ENCODE measurements around the gene ADCY4. TPM values are rescaled to one million over a fixed set of nuclear protein-coding genes. Genes with fewer than 3 reads are reported as not detected.

The ADCY4 gene
- total and polyA plus RNA-seq, 2 experiments from 2014 or later, result 0.22 to 0.38 TPM

DNA sequence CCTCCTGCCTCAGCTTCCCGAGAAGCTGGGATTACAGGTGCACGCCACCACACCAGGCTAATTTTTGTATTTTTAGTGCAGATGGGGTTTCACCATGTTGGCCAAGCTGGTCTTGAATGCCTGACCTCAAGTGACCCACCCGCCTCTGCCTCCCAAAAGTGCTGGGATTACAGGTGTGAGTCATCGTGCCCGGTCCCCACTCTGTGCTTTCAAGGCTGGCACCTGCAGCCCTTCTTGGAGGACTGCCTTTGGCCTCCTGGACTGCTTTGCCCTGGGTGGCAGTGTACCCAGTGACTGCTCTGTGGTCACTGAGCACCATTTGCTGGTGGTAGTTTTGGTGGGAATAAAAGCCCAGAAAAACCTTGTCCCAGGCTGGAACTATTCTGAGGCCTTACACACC is 47.9 kb downstream of the ADCY4 start:
- no peak for DNase-seq
- no peak overlapping the region for H3K4me3 ChIP-seq
- no peak overlapping the region for H3K27ac ChIP-seq
- H4K20me1 ChIP-seq (ENCODE audit: insufficient read depth), result no peaks in the 10 kb centered on the region
- no peak overlapping the region for H3K9ac ChIP-seq
- no peaks in the 10 kb centered on the region for H3K36me3 ChIP-seq (ENCODE audit: low read depth)
- 97 to 100% methylated on average over 5 of the region's 5 CpGs for WGBS, 2 experiments (ENCODE audit: low coverage in 1 of 2, low lambda C conversion rate in 2 of 2, missing lambda C conversion rate in 2 of 2)
- in situ Hi-C loops (cut with MboI), result no loop called here
- H3K9me2 ChIP-seq (ENCODE audit: insufficient read depth), result no peaks in the 10 kb centered on the region
- H3K4me1 ChIP-seq (ENCODE audit: insufficient read depth), result no peaks in the 10 kb centered on the region
- no peaks in the 10 kb centered on the region for H3K9me3 ChIP-seq (ENCODE audit: low read depth)
- TF ChIP-seq EZH2phosphoT487 (IDR thresholded peaks at IDR 0.05; ENCODE audit: insufficient read depth, low read depth) (no peak), EZH2 (IDR thresholded peaks at IDR 0.05; ENCODE audit: insufficient read depth, poor library complexity, severe bottlenecking) (no peak)
- H2AFZ ChIP-seq, result no peak overlapping the region
- H3K79me2 ChIP-seq (ENCODE audit: insufficient read depth), result no peaks in the 10 kb centered on the region
- no peaks in the 10 kb centered on the region for H3K27me3 ChIP-seq (replicated peaks; ENCODE audit: insufficient read depth)
- no peaks in the 10 kb centered on the region for H3F3A ChIP-seq (ENCODE audit: insufficient read depth)
- no peak overlapping the region for H3K4me2 ChIP-seq (ENCODE audit: unreplicated experiment)

DNA sequence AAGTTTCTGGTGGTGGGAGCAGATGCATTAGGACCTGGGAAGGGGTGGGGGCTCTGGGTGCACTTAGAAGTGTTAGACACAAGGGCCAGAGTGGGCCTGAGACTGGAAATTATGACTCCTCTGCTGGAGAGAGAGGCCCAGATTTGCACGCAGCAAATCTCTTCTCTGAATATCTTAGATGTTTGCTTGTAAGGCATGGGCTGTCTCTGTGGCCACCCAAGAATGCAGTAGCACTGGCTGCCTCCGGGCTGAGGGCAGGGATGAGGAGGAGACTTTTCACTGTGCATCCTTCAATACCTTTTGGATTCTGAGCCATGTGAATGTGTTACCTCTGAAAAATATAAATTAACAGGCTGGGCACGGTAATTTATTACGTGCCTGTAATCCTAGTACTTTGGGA is 49.5 kb downstream of the ADCY4 start:
- Histone ChIP-seq H3K79me2 (ENCODE audit: insufficient read depth) (no peaks in the 10 kb centered on the region), H3K4me2 (ENCODE audit: unreplicated experiment) (no peak overlapping the region), H3K36me3 (ENCODE audit: low read depth) (no peaks in the 10 kb centered on the region), H3K9me3 (ENCODE audit: low read depth) (no peaks in the 10 kb centered on the region), H3K9me2 (ENCODE audit: insufficient read depth) (no peaks in the 10 kb centered on the region), H3K27ac (no peak overlapping the region), H3F3A (ENCODE audit: insufficient read depth) (no peaks in the 10 kb centered on the region), H3K27me3 (replicated peaks; ENCODE audit: insufficient read depth) (no peaks in the 10 kb centered on the region), H4K20me1 (ENCODE audit: insufficient read depth) (no peaks in the 10 kb centered on the region), H2AFZ (no peak overlapping the region), H3K4me1 (ENCODE audit: insufficient read depth) (peaks cover 7% of the 10 kb centered on the region; the same call in 1 of the 2 replicates), H3K4me3 (no peak overlapping the region), H3K9ac (no peak overlapping the region)
- 33 to 42% methylated on average over 4 of the region's 4 CpGs for WGBS, 2 experiments (ENCODE audit: low coverage in 1 of 2, low lambda C conversion rate in 2 of 2, missing lambda C conversion rate in 2 of 2)
- DNase-seq, result peak; percentile 45
- in situ Hi-C loops (cut with MboI), result no loop called here
- TF ChIP-seq EZH2 (IDR thresholded peaks at IDR 0.05; ENCODE audit: insufficient read depth, poor library complexity, severe bottlenecking) (no peak), EZH2phosphoT487 (IDR thresholded peaks at IDR 0.05; ENCODE audit: insufficient read depth, low read depth) (no peak)

DNA sequence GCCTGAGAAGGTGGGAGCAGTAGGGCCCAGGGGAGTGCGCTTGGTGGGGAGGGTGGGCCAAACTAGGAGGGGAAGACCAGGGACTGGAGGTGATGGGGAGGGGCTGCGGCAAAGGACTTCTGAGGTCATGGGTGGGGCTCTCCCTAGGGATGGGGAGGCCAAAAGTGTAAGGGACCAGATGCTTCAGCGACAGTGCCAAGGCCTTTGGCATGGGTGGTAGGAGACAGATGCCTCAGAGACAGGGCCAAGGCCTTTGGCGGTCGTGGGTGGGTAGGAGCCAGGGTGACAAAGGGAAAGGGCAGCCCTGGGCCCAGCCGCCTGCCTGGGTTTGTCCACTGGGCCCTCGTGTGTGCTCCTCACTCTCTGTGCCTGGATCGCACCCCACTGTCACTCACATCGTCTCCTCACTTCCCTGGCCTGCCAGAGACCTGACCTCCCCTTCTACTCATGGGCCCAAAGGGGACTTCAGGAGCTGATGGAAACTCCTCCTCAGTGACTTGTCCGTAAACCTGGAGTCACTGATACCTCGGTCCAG is 50.3 kb downstream of the ADCY4 start:
- 40 to 41% methylated on average over 9 to 11 of the region's 11 CpGs for WGBS, 2 experiments (ENCODE audit: low coverage in 1 of 2, low lambda C conversion rate in 2 of 2, missing lambda C conversion rate in 2 of 2)
- no peak overlapping the region for H3K9ac ChIP-seq
- in situ Hi-C loops (cut with MboI), result no loop called here
- H3K27me3 ChIP-seq (replicated peaks; ENCODE audit: insufficient read depth), result no peaks in the 10 kb centered on the region
- DNase-seq, result no peak
- no peaks in the 10 kb centered on the region for H3K36me3 ChIP-seq (ENCODE audit: low read depth)
- H3K27ac ChIP-seq, result no peak overlapping the region
- H3K4me1 ChIP-seq (ENCODE audit: insufficient read depth), result peaks cover 7% of the 10 kb centered on the region; the same call in 1 of the 2 replicates
- H3K9me2 ChIP-seq (ENCODE audit: insufficient read depth), result no peaks in the 10 kb centered on the region
- TF ChIP-seq EZH2phosphoT487 (IDR thresholded peaks at IDR 0.05; ENCODE audit: insufficient read depth, low read depth) (no peak), EZH2 (IDR thresholded peaks at IDR 0.05; ENCODE audit: insufficient read depth, poor library complexity, severe bottlenecking) (no peak)
- no peaks in the 10 kb centered on the region for H4K20me1 ChIP-seq (ENCODE audit: insufficient read depth)
- no peaks in the 10 kb centered on the region for H3K79me2 ChIP-seq (ENCODE audit: insufficient read depth)
- H2AFZ ChIP-seq, result no peak overlapping the region
- H3F3A ChIP-seq (ENCODE audit: insufficient read depth), result no peaks in the 10 kb centered on the region
- H3K9me3 ChIP-seq (ENCODE audit: low read depth), result no peaks in the 10 kb centered on the region
- H3K4me3 ChIP-seq, result no peak overlapping the region
- H3K4me2 ChIP-seq (ENCODE audit: unreplicated experiment), result no peak overlapping the region

DNA sequence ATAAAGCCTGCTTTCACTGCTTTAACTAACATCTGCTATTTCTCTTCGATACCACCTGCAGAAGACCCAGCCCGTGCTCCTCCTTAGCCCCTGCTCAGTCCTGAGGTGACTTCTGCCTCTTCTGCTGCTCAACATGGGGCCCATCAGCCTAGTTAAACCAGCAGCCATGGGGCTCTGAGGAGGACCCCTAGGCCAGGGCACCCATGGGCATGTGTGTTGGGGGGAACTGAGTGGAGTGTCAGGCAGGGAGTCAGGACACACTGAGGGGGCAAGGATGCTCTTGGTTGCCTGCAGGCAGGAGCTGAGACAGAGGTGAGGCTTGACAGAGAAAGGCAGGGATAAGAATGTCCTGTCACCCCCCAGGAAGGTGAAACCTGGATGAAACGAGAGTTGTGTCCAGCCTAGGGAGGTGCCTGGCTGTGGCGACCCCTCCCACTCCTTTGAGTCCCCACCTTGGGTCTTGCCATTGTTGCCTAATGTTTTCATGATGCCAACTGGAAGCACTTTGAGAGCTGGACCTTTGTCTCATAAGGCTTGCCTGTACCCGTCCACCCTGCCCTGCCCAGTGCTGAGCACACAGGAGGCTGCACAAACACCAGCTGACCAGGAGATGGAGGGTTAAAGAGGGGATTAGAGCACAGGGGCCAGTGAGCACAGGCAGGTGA is 50.9 kb downstream of the ADCY4 start:
- H3K9ac ChIP-seq, result no peak overlapping the region
- H3K4me1 ChIP-seq (ENCODE audit: insufficient read depth), result peaks cover 13% of the 10 kb centered on the region; the same call in 1 of the 2 replicates
- no peak overlapping the region for H3K4me3 ChIP-seq
- TF ChIP-seq EZH2phosphoT487 (IDR thresholded peaks at IDR 0.05; ENCODE audit: insufficient read depth, low read depth), result no peak
- TF ChIP-seq EZH2 (IDR thresholded peaks at IDR 0.05; ENCODE audit: insufficient read depth, poor library complexity, severe bottlenecking), result no peak
- no peaks in the 10 kb centered on the region for H3F3A ChIP-seq (ENCODE audit: insufficient read depth)
- no peak overlapping the region for H3K27ac ChIP-seq
- H3K4me2 ChIP-seq (ENCODE audit: unreplicated experiment), result no peak overlapping the region
- H3K27me3 ChIP-seq (replicated peaks; ENCODE audit: insufficient read depth), result no peaks in the 10 kb centered on the region
- no peak overlapping the region for H2AFZ ChIP-seq
- DNase-seq, result no peak
- in situ Hi-C loops (cut with MboI), result no loop called here
- no peaks in the 10 kb centered on the region for H3K9me2 ChIP-seq (ENCODE audit: insufficient read depth)
- WGBS, 2 experiments (ENCODE audit: low coverage in 1 of 2, low lambda C conversion rate in 2 of 2, missing lambda C conversion rate in 2 of 2), result 74 to 76% methylated on average over 5 of the region's 5 CpGs
- H3K36me3 ChIP-seq (ENCODE audit: low read depth), result no peaks in the 10 kb centered on the region
- no peaks in the 10 kb centered on the region for H4K20me1 ChIP-seq (ENCODE audit: insufficient read depth)
- H3K9me3 ChIP-seq (ENCODE audit: low read depth), result no peaks in the 10 kb centered on the region
- no peaks in the 10 kb centered on the region for H3K79me2 ChIP-seq (ENCODE audit: insufficient read depth)

All from GM23248 (cell line).